ENCODE results near the gene GOLGA6L9.
"Not testable (repeated sequence)": the region's sequence is repeated elsewhere in the genome, so short reads cannot be mapped to it uniquely, and the experiment has no call there.

The GOLGA6L9 gene, protein sequence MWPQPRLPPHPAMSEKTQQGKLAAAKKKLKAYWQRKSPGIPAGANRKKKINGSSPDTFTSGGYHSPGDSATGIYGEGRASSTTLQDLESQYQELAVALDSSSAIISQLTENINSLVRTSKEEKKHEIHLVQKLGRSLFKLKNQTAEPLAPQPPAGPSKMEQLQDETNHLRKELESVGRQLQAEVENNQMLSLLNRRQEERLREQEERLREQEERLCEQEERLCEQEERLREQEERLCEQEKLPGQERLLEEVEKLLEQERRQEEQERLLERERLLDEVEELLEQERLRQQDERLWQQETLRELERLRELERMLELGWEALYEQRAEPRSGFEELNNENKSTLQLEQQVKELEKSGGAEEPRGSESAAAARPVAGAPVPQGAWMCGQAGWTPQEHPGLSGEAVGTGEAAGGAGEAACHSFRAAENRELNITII

GRCh38 chr15:82429693-82430092 lies at the start of gene GOLGA6L9:
TSS of gene GOLGA6L9 (plus strand) at chr15:82429816. CDS start at chr15:82430080, 264 bp downstream.
- not testable (repeated sequence) for DNase-seq (ENCODE audit: low spot score)

DNA sequence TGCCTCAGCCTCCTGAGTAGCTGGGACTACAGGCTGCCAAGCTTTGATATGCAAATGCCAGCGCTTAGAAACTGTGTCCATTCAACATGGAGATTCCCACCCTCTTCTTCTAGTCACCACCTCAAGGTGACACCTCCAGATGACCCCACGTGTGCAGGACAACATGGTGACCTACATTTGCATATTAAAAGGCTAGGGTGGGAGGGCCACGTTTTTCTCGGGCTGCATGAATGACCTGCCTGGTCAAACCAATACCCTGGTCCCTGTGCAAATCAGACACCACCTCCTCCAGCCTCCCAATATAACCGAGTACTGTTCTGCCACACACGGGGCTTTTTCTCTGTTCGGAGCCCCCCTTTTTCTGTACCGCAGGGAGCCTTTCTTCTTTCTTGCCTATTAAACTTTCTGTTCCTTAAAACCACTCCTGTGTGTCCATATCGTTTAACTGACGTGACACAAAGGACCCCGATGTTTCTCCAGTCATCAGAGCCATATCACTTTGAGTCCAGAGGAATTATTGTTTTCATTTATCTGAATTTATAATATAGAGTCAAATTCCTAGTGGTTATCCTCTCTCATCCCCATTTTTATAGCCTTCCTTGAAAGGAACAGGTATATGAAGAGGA lies 48.2 kb upstream of the GOLGA6L9 start:
- not testable (repeated sequence) for DNase-seq (ENCODE audit: low spot score)

DNA sequence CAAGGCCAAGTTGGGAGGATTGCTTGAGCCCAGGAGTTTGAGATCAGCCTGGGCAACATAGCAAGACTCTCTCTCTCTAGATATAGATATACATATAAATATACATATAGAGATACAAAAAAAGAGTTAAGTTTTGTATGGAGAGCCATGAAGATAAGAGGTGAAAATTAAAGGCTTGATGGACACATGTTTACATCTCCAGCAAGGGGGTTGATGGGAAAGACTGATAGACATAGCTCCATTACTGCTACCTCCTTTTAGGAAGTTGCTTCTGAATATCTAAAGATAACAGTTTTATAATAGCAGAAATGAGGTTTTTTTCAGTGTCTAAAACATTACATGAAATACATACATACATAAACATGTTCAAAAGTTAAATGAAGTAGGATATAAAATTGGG lies 42.4 kb upstream of the GOLGA6L9 start:
- not testable (repeated sequence) for DNase-seq (ENCODE audit: low spot score)

- DNase-seq (ENCODE audit: low spot score) = not testable (repeated sequence)
Measured at GRCh38 chr15:82390152-82390551, 39.5 kb upstream of the GOLGA6L9 start.

- DNase-seq (ENCODE audit: low spot score) = not testable (repeated sequence)
Measured at GRCh38 chr15:82392077-82392476, 37.5 kb upstream of the GOLGA6L9 start.

GRCh38 chr15:82393671-82394070 lies 35.9 kb upstream of the GOLGA6L9 start:
- DNase-seq (ENCODE audit: low spot score) = no peak

DNA sequence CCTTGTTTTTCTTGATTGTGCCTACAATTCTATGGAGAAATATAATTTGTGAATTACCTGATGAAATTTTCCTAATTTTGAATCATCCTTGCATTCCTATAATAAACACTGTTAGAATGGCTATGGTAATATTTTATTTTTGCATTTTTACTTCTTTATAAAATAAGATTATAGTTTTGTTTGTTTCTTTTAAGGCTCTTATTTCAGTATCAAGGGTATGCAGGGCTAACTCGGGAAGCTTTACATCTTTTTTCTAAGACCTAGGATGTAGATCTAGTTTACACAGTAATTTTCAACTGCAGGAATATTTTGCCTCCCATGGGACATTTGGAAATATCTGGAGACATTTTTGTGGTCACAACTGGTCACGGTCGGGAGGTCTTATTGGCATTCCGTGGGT lies 33.8 kb upstream of the GOLGA6L9 start:
- DNase-seq (ENCODE audit: low spot score) = not testable (repeated sequence)

DNA sequence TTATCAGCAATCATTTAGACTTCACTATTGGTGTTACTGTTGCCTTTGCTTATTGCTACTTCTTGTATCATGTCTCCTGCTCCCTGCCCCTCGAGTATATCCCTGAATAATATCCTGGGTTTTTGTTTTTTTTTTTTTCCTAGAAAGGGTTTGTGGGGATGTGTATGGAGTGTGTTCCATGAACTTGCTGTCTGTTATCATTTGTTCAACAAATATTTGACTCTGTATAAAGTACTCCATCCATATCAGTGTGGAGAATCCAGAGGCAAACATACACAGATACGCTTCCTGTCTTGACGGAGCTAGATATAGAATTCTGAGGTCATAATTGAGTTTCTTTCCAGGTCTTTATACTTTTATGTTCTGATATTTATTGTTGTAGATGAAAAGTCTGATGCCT lies 31.8 kb upstream of the GOLGA6L9 start:
- no peak for DNase-seq (ENCODE audit: low spot score)

- DNase-seq (ENCODE audit: low spot score) = no peak
Measured at GRCh38 chr15:82398785-82399184, 30.8 kb upstream of the GOLGA6L9 start.

DNA sequence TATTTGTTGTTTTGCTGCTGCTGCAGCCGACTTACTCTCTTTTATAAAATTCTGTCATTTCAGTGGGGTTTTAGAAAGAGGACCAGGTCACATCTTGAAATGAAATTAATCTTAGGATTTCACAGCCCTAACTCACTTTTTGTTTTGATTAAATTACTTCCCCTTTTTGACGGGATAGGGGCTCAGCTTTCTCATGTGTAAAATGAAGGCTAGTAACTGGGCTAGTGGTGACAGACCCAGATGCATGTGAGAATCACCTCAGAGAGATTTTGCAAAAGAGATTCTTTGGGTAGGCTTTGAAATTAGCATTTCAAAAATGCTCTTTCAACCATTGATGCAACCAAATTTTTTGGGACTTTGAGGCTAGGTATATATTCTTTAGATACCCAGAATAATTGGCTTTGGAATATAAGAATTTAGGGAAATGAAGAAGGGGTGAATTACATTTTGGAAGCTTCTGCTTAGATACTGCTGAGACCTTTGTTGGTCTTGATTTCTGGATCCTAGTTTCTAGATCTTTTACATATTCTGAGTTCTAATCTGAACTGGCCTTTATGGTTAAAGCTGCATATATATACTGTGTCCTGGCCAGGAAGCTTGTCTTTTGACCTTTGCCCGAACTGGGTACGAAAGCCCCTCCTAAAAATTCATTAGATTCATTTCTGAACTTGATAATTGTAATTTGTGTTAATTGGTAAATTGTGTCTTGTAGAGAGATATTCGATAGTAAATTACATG lies 30.1 kb upstream of the GOLGA6L9 start:
- DNase-seq (ENCODE audit: low spot score) = not testable (repeated sequence)

GRCh38 chr15:82401918-82402317 lies 27.7 kb upstream of the GOLGA6L9 start:
- DNase-seq (ENCODE audit: low spot score) = not testable (repeated sequence)

DNA sequence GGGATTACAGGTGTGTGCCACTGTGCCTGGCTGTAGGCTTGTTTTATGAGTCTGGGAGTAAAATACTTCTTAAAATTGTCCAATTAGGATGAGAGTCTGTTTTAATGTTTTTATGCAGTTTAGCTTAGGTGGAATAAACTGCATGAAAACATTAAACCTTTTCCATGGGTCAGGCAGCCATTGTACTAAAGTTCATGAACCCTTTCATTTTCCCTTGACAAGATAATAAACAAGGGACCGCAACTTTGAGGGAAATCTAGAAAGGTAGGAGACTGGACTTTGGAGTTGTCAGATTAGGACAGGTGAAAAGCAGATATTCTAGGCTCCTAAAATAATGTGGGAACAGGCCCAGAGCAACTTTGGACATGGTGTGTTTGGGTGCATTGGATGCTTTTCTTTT lies 27.3 kb upstream of the GOLGA6L9 start:
- DNase-seq (ENCODE audit: low spot score) = not testable (repeated sequence)

DNA sequence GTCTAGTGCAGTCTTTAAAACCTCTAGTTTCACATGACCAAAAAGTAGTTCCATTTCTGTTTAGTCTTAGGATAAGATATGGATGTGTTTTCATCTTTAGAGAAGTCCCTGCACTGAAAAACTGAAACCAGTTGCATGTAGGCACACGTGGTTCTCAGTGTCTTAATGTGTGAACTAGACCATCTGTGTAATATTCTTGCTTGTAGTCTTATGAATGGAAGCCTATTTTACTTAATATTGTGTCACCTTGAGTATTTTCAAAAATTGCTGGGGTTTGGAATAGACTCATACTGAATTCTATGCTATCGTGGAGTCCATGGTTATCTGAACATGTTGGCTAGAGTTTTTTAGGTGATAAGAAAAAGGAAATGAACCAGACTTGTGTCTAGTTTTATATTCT lies 23.4 kb upstream of the GOLGA6L9 start:
- not testable (repeated sequence) for DNase-seq (ENCODE audit: low spot score)

GRCh38 chr15:82410306-82410705 lies 19.3 kb upstream of the GOLGA6L9 start:
- not testable (repeated sequence) for DNase-seq (ENCODE audit: low spot score)

DNA sequence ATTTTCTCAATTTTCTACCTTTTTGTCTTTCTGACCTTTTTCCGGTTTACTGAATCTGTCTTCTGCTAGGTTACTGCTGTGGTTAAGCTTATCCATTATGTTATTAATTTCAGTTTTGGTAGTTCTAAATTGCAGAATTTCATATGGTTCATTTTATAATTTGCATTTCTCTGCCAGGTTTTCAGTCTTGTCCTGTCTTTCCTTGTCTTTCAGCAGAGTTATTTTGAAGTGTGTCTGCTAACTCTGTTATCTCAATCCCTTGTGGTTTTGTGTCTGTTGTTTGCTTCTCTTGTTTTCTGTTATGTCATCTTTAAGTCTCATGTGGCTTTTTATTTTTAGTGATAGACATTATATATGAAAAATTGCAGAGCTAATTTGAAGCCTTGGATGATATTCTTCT lies 18.0 kb upstream of the GOLGA6L9 start:
- DNase-seq (ENCODE audit: low spot score) = not testable (repeated sequence)

- not testable (repeated sequence) for DNase-seq (ENCODE audit: low spot score)
Measured at GRCh38 chr15:82414525-82415191, 15.0 kb upstream of the GOLGA6L9 start.

GRCh38 chr15:82420516-82420915 lies 9.1 kb upstream of the GOLGA6L9 start:
- DNase-seq (ENCODE audit: low spot score) = not testable (repeated sequence)

GRCh38 chr15:82420966-82421365 lies 8.7 kb upstream of the GOLGA6L9 start:
- not testable (repeated sequence) for DNase-seq (ENCODE audit: low spot score)

DNA sequence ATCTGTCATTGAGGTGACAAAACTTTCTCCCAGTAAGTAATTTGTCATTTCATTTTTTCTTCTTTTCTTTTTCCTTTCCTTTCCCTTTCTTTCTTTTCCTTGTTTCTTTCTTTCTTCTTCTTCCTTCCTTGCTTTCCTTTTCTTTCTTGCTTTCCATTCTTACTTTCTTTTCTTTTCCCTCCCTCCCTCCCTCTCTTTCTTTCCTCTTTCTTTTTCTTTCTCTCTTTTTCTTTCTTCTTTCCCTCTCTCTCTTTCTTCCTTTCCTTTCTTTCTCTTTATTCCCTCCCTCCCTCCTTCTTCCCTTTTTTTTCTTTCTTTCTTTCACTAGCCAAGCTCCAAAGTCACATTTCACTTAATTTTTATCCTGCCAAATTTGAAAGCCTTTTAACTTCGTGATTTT lies 2.5 kb upstream of the GOLGA6L9 start:
- DNase-seq (ENCODE audit: low spot score) = not testable (repeated sequence)

GRCh38 chr15:82445420-82445819 lies 15.8 kb downstream of the GOLGA6L9 start:
- not testable (repeated sequence) for DNase-seq (ENCODE audit: low spot score)

DNA sequence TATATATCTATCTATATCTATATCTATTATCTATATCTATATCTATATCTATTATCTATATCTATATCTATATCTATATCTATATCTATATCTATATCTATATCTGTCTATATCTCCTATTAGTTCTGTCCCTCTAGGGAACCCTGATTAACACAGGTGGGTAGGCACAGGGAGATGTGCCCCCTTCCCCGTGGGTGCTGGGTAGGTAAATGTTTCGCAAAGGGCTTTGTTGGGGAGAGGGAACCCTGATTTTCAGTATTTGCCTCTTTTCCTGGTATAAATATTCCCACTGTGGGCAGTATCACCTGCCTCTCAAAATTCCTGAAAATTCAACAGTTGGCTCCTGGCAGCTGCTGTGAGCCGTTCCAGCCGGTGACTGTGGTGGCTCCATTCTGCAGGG lies 27.7 kb downstream of the GOLGA6L9 start:
- not testable (repeated sequence) for DNase-seq (ENCODE audit: low spot score)

- DNase-seq (ENCODE audit: low spot score) = not testable (repeated sequence)
Measured at GRCh38 chr15:82465629-82466028, 36.0 kb downstream of the GOLGA6L9 start.
